Measurements from ENCODE around the gene CLBA1. TPM values are rescaled to one million over a fixed set of nuclear protein-coding genes. Genes with fewer than 3 reads are reported as not detected.

CLBA1 gene
- total RNA-seq, 1 donor: 7.3 TPM

DNA sequence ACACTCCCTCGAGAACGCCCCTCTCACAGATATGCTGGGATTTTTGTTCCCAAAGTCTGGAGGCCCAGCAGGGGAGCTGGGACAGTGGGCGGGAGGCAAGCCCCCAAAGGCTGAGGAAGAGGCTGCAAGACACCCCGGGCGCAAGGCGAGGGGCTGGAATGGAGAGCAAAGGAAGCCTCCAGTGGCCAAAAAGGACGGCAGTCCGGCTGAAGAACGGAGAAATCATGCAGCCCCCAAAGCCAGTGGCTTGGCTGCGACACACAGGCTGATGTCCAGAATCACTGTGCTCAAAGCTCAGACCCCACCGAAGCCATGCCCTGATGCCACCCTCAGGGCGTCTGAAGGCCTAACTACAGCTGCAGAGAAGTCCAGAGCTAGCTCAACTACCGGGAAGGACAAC is 10.9 kb downstream of the CLBA1 start:
- DNase-seq (ENCODE audit: low read depth in 2 of 3, low spot score in 2 of 3): no peak

DNA sequence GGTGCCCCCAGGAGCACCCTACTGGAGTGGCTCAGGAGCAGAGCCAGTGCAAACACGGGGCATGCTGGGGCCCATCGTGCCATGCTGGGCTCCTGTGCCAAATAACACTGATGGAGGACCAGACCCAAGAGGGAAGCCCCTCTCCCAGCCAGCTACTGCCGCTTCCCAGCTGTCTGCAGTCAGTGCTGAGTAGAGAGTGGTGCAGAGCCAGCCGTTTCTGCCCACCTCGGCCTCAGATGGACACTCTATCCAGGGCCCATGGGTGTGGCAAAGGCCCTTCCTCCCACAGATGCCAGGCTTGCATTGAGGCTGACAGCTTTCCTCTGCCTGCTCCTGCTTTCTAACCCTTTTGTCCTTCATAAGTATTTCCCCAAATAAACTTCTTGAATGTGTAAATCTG is 13.2 kb downstream of the CLBA1 start:
- DNase-seq (ENCODE audit: low read depth in 2 of 3, low spot score in 2 of 3): no peak

DNA sequence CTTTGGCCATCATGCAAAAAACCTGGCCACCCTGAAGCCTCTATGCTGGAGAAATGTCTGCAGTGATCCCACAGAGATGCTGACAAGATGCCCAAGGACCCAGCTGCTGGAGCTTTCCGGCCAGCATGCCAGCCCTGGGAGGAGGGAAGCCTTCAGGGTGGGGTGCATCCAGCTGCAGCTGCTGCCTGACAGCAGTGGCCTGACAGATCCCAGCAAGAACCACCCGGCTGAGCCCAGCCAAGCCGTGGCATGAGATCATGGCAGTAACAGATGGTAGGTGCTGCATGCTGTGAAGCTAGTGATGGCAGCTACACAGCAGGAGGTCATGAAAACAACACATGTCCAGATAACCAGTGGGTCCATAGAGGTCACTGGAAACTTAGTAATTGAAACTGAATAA is 13.8 kb downstream of the CLBA1 start:
- no peak for DNase-seq (ENCODE audit: low read depth in 2 of 3, low spot score in 2 of 3)

- DNase-seq (ENCODE audit: low read depth in 2 of 3, low spot score in 2 of 3): no peak
Observed at GRCh38 chr14:105005329-105005928, 19.8 kb downstream of the CLBA1 start.

GRCh38 chr14:105005929-105006830 is 20.6 kb downstream of the CLBA1 start:
- no peak for DNase-seq (ENCODE audit: low read depth in 2 of 3, low spot score in 2 of 3)

DNA sequence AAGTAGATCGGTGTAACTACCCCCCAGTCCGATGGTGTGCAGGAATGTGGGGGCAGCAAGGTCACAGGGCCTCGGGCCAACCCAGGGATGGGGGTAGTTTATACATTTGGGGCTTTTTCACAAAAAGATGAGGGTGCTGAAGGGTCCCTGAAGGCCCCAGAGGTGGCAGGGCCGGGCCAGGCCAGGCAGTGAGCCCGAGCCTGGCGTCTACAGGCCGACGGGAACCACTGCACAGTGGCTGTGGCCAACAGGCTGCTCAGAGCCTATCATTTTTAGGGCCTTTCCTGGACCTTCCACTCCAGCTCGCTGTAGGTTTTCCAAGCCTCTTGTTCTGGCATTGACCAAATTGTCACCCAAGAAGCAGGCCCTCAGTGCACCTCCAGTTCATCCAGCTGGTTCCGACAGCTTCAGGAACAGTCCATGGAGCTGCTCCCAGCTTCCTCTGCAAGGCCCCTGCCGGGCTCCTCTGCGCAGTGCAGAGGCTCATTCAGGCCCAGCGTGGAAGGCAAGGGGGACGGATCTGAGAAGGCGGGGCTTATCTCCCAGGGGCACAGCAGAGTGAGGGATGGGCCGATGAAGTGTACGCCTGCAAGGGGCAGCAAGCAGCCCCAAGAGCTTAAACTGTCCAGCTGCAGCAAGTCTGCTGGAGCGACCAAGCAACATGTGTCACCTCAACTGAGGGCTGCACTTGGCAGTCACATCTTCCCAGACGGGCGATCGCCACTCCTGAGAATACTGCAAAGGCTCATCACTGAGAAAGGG is 21.4 kb downstream of the CLBA1 start:
- no peak for DNase-seq (ENCODE audit: low read depth in 2 of 3, low spot score in 2 of 3)

GRCh38 chr14:105007593-105008264 is 22.1 kb downstream of the CLBA1 start:
- no peak for DNase-seq (ENCODE audit: low read depth in 2 of 3, low spot score in 2 of 3)

DNA sequence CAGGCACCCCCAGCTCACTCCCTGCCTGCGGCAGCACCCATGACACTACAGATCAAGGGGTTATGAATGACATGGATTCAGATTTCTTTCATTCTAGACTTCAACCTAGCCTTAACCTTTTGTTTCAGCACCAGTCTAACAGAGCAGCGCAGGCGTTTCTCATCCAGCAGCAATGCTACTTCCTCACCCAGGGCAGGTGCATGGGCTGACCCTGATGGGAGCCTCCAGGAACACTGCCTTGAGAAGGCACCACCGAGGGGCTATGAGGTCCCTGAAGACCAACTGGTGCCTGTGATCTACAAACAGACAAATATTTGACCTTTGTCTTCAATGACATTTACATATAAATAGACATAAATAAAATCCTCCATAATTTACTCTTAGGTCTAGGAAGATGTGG is 24.5 kb downstream of the CLBA1 start:
- no peak for DNase-seq (ENCODE audit: low read depth in 2 of 3, low spot score in 2 of 3)

DNA sequence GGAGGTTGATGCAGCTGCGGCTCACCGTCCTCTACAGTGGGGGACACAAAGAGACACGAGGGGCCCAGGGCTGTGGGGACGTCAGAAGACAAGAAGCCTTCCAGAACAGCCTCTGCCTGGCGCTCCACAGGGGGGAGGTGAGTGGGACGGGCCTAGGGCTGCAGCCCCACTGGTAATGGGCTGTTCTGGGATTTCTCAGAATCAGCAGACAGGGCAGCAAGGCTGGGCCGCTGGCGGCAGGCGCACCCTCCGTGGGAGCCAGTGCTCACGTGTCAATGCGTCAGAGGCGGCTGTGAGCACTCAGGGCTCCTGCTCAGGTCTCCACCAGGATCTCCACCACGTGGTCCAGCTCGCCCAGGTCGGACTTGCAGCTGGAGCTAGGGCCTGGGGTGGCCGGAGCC is 25.3 kb downstream of the CLBA1 start:
- no peak for DNase-seq (ENCODE audit: low read depth in 2 of 3, low spot score in 2 of 3)

DNA sequence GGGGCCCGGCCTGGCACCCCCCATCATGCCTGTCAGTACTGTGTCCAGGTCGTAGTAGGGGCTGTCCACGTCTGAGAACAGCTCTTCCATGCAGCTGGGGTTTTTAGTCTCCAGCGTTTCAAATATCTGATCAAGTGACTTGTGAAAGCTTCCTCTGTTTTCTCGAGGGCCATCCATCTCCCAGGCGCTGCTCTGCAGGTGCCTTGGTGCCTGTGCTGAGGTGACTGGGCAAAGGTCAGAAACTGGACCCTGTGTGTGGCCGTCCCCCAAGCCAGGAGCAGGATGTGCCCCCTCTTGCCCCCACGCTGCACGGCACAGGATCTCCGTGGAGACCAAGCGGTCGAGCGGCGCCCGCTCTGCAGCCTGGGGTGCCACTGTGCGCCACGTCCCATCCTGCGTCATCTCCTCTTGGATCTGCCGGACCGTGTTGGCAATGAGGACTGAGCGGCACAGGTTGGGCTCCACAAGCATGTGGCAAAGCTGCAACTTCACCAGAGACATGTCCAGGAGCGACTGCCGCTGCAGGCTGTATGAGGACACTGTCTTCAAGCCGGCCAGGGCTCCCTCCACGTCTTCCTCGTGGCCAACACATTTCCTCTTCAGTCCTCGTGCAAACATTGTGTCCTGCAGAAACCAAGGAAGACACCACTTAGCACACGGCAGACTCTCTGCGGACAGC is 25.9 kb downstream of the CLBA1 start:
- no peak for DNase-seq (ENCODE audit: low read depth in 2 of 3, low spot score in 2 of 3)

DNA sequence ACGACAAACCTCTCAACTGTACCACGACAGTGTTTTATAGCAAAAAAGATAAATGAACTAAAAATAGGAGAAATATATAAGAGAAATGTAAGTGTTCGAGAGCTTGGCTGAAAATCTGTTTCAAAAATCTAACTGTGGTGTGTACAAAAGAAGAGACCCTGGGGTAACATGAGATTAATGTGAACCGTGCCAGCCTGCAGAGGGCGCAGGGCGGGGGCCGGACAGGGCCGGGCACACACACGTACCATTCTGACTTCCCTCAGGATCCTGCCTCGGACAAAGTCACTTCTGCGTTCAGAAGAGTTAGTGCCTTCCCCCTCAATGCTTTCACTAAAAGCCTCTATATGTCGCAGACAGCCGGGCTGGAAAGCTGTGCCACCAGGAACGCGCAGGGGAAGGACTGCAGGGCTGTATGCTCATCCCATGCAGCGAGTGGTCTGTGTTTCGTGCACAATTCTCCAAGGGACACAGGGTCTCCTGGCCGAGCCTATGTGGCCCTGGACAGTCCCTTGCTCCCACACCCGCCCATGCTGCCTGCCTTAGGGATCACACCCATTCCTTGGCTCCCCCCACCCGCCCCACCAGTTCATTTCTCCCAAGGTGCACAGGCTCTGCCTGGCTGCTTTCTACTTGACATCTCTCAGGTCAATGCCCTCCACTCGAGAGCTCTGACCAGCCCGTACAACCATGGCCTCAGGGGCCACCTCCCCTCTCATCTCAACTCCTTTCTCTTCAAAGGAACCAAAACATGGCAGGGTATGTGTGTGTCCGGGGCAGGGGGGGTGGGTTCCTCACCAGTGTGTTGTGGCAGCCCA is 26.8 kb downstream of the CLBA1 start:
- no peak for DNase-seq (ENCODE audit: low read depth in 2 of 3, low spot score in 2 of 3)

DNA sequence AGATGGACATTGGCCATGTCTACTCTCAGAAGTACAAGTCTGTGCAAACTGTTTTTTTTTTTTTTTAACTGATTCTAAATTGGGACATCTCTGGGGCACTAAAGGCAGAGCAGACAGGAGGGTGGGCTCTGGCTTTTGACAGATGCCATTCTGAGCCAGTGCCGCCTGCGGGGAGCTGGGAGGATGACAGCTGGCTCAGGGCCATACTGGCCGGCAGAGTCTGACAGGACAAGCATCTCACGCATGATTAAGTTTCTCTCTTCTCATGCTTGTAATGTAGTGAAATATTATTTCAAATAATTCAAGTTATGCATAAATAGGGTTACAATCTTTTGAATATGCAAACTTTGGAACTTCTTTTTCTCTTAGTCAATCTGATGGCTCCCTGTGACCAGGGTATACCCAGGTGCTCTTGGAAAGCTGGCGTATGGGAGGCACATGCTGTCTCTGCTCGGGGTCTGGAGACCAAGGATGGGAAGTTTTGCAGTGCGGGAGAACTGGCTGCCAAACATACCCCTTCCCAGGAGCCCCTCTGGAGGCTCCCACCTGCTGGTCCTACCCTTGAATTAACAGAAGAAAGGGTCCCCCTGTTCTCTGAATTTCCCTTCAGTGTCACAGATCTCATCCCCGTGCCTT is 27.7 kb downstream of the CLBA1 start:
- DNase-seq (ENCODE audit: low read depth in 2 of 3, low spot score in 2 of 3): no peak

DNA sequence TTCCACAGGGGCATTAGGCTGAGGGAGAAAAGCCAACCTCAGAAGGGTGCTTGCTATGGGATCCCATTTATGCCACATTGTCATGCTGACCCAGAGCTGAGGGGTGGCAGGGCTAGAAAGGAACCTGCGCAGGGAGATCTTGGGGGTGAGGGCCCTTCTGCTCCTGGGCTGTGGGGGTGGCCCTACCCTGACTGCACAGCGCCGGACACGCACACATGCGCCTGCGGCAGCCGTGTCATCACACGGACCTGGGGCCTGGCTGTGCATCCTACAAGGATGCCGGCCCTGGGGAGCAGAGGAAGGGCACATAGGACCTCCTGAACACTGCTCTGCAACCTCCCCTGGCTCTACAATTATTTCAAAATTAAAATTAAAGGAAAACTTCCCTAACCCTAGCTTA is 28.4 kb downstream of the CLBA1 start:
- DNase-seq (ENCODE audit: low read depth in 2 of 3, low spot score in 2 of 3): no peak

GRCh38 chr14:105014631-105015030 is 29.0 kb downstream of the CLBA1 start:
- no peak for DNase-seq (ENCODE audit: low read depth in 2 of 3, low spot score in 2 of 3)

GRCh38 chr14:105015242-105015641 is 29.7 kb downstream of the CLBA1 start:
- peak in 2 of 3 donors; percentile 29 to 46 for DNase-seq (ENCODE audit: low read depth in 2 of 3, low spot score in 2 of 3)

DNA sequence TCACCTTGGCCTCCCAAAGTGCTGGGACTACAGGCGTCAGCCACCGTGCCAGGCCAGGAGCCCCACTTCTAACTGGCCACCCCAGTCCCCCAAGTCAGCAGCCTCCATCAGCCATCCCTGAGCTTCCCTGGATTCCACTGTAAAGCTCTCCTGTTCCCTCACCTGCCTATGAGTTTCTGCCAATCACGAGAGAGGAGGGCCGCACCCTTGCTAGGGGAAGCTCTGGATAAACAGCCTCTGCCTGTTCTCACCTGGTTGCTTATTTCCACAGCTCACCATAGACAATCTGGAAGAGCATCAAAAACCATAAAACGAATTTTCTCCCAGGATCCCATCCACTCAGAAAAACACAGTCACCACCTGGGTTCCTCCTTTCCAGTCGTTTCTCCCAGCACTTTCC is 30.3 kb downstream of the CLBA1 start:
- DNase-seq (ENCODE audit: low read depth in 2 of 3, low spot score in 2 of 3): no peak

GRCh38 chr14:105018414-105018813 is 32.8 kb downstream of the CLBA1 start:
- no peak for DNase-seq (ENCODE audit: low read depth in 2 of 3, low spot score in 2 of 3)

DNA sequence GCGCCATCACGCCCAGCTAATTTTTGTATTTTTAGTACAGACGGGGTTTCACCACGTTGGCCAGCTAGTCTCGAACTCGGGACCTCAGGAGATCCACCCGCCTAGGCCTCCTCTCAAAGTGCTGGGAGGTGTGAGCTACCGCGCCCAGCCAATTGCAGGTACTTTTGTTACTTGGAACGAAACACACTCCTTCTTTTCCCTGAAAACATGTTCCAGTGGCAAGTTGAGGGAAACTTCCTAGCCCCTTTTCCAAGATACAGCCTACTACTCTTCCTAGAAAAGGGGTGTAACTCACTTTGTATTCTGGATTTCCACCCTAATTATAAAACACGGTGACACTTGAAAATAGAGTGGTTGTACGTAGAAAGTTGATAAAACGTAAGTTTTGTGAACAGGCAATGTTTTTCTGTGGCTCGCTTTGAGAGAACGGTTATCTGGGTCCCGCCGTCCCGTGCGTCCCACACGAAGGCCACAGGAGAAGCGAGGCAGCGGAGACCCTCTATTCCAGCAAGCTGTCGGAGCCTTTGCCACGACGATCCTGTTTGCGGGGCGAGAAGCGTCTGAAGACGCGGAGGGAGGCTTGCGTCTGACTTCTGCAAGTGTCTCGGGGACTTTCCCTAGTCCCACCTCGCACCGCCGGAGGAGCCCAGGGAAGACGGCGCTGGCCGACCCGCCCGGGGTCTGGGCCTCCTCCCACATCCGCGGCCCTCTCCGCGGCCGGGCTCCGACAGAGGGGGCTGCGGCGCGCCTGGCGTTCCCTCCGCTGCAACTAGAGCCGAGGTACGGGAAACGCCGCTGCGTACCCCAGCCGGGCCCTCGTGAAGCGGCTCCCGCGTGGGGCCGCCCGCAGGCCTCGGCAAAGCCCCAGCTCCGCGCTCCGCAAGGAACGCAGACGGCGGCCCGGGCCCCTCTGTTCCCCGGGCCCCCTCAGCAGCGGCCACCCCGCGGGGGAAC is 34.5 kb downstream of the CLBA1 start:
- DNase-seq (ENCODE audit: low read depth in 2 of 3, low spot score in 2 of 3): peak; percentile 40 to 76 (median 74)

All from hematopoietic multipotent progenitor cell (in vitro differentiated cells).